ENCODE data around the gene REEP6. TPM values are rescaled to one million over a fixed set of nuclear protein-coding genes. Genes with fewer than 3 reads are reported as not detected.

REEP6 gene
- total RNA-seq, 1 donor from 2014 or later, result 21.5 TPM

GRCh38 chr19:1450735-1451731 is 39.9 kb upstream of the REEP6 start:
- Mint-ChIP-seq H3K4me3 (ENCODE audit: unreplicated experiment) (peak overlapping the region; percentile 95), H3K9me3 (ENCODE audit: unreplicated experiment) (peaks cover 23% of the 10 kb centered on the region), H3K27ac (ENCODE audit: unreplicated experiment) (peak overlapping the region; percentile 100), H3K36me3 (ENCODE audit: unreplicated experiment) (peaks cover 6% of the 10 kb centered on the region), H3K4me1 (ENCODE audit: low read depth, unreplicated experiment) (peaks cover 17% of the 10 kb centered on the region), H3K27me3 (ENCODE audit: unreplicated experiment) (peaks cover 25% of the 10 kb centered on the region)
- no peak for TF ChIP-seq CTCF (IDR thresholded peaks at IDR 0.05; ENCODE audit: partially characterized antibody, unreplicated experiment)
- peak; percentile 47 for DNase-seq

- peak overlapping the region; percentile 95 for H3K4me3 Mint-ChIP-seq (ENCODE audit: unreplicated experiment)
- peaks cover 6% of the 10 kb centered on the region for H3K36me3 Mint-ChIP-seq (ENCODE audit: unreplicated experiment)
Observed at GRCh38 chr19:1451916-1452801, 38.8 kb upstream of the REEP6 start.

DNA sequence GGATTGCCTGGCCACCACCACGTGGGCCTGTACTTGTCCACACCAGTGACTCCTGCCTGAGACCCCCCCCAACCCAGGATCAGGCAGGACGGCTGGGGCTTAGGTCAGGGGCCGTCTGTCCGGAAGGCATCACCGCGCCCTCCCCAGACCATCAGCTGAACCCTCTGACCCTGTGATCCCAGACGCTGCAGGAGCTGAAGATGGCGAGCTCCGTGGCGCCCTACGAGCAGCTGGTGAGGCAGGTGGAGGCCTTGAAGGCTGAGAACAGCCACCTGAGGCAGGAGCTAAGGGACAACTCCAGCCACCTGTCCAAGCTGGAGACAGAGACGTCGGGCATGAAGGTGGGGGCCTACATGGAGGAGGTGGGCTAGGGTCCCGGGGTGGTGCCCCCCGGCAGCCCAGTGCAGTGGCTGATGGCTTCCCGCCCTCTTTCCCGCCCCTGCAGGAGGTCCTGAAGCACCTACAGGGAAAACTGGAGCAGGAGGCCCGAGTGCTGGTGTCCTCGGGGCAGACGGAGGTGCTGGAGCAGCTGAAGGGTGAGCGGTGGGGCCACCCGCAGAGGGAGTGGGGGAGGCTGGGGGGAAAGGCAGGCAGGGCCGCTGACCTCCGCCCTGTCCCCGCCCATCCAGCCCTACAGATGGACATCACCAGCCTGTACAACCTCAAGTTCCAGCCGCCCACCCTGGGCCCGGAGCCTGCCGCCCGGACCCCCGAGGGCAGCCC is 38.0 kb upstream of the REEP6 start:
- no peak for DNase-seq
- Mint-ChIP-seq H3K27ac (ENCODE audit: unreplicated experiment) (peak overlapping the region; percentile 100), H3K4me1 (ENCODE audit: low read depth, unreplicated experiment) (peaks cover 15% of the 10 kb centered on the region), H3K9me3 (ENCODE audit: unreplicated experiment) (peaks cover 25% of the 10 kb centered on the region), H3K36me3 (ENCODE audit: unreplicated experiment) (peaks cover 6% of the 10 kb centered on the region), H3K4me3 (ENCODE audit: unreplicated experiment) (peak overlapping the region; percentile 95), H3K27me3 (ENCODE audit: unreplicated experiment) (peaks cover 21% of the 10 kb centered on the region)
- TF ChIP-seq CTCF (IDR thresholded peaks at IDR 0.05; ENCODE audit: partially characterized antibody, unreplicated experiment), result no peak

More at GRCh38 chr19:1451916-1452801, 38.8 kb upstream of the REEP6 start:
- Mint-ChIP-seq H3K4me1 (ENCODE audit: low read depth, unreplicated experiment) (peaks cover 17% of the 10 kb centered on the region), H3K9me3 (ENCODE audit: unreplicated experiment) (peaks cover 23% of the 10 kb centered on the region), H3K27ac (ENCODE audit: unreplicated experiment) (peak overlapping the region; percentile 100), H3K27me3 (ENCODE audit: unreplicated experiment) (peaks cover 23% of the 10 kb centered on the region)
- no peak for TF ChIP-seq CTCF (IDR thresholded peaks at IDR 0.05; ENCODE audit: partially characterized antibody, unreplicated experiment)
- peak; percentile 90 for DNase-seq

DNA sequence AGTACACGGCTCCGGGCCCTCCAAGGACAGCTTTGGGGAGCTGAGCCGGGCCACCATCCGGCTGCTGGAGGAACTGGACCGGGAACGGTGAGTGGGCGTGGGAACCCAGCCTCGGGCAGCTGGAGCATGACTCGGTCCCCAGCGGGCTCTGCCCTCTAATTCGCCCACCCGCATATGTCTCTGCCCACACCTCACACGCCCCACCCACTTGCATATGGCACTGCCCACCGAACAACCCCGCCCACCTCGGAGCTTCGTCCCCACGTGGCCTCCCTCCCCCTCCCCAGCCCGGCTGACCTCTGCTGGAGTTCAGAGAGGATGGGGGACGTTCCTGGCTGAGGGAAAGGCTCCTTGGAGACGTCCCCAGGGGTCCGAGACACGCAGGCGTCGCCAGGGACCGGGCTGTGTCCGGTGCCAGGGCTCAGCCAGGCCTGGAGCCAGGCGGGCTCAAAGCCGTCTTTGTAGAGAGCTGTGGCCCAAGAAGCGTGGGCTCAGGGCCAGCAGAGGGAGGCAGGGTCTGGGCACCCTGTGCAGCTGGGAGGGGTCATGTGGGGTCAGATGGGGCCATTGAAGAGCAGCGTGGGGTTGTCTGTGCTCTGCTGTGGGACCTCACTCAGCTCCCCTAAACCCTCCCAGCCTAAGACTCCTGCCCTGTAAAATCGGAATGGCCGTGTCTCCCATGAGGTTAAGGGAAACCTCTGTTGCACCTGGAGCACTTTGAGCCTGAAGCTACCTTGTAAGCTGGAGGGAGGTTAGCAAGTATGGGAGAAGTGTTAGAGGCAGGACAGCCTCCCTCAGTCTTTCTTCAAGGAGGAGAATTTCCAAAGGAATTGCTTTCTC is 37.2 kb upstream of the REEP6 start:
- H3K4me1 Mint-ChIP-seq (ENCODE audit: low read depth, unreplicated experiment), result peaks cover 15% of the 10 kb centered on the region
- H3K9me3 Mint-ChIP-seq (ENCODE audit: unreplicated experiment), result peaks cover 23% of the 10 kb centered on the region
- peaks cover 18% of the 10 kb centered on the region for H3K27me3 Mint-ChIP-seq (ENCODE audit: unreplicated experiment)
- no peak overlapping the region for H3K27ac Mint-ChIP-seq (ENCODE audit: unreplicated experiment)
- no peak for TF ChIP-seq CTCF (IDR thresholded peaks at IDR 0.05; ENCODE audit: partially characterized antibody, unreplicated experiment)
- peaks cover 6% of the 10 kb centered on the region for H3K36me3 Mint-ChIP-seq (ENCODE audit: unreplicated experiment)
- H3K4me3 Mint-ChIP-seq (ENCODE audit: unreplicated experiment), result peak overlapping the region; percentile 67
- DNase-seq, result peak; percentile 51

Measured in glutamatergic neuron (in vitro differentiated cells).